GM12875 (cell line): ENCODE results near the gene FBXL7.

Source experiments
- H3K4me3 ChIP-seq: one replicate; pipeline ENCODE4 v1.5.1; 2011; ENCODE audit warnings: low read depth, low read length, control low read depth
- TF ChIP-seq, protein P1 (sequence below): IDR thresholded peaks from 2 replicates; pipeline ENCODE4 v1.5.1; 2011; ENCODE audit warnings: low read depth, mild to moderate bottlenecking, control low read depth, inconsistent platforms, low read length, moderate library complexity, borderline replicate concordance; ENCODE audit not compliant: insufficient read depth

FBXL7 gene

DNA sequence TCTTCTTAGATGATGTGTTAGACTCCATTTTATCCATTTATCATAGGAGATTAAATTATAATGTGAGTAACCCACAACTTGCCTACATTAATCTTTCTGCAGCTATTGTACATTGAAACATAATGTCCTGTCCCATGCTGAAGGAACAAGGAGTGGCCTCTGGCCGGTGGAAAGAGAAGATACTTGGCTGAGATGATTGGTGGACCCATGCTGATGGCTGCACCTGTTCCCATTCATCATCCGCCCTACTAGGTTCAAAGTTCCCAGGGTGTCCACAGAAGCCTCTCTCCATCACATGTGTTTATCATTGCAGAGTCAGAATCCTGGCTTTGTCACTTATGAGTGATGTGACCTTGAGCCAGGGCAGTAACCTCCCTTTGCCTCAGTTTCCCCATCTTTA is 24.7 kb downstream of the FBXL7 start:
- H3K4me3 ChIP-seq, result no peak overlapping the region
- TF ChIP-seq, protein P1, sequence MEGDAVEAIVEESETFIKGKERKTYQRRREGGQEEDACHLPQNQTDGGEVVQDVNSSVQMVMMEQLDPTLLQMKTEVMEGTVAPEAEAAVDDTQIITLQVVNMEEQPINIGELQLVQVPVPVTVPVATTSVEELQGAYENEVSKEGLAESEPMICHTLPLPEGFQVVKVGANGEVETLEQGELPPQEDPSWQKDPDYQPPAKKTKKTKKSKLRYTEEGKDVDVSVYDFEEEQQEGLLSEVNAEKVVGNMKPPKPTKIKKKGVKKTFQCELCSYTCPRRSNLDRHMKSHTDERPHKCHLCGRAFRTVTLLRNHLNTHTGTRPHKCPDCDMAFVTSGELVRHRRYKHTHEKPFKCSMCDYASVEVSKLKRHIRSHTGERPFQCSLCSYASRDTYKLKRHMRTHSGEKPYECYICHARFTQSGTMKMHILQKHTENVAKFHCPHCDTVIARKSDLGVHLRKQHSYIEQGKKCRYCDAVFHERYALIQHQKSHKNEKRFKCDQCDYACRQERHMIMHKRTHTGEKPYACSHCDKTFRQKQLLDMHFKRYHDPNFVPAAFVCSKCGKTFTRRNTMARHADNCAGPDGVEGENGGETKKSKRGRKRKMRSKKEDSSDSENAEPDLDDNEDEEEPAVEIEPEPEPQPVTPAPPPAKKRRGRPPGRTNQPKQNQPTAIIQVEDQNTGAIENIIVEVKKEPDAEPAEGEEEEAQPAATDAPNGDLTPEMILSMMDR, result no peak

DNA sequence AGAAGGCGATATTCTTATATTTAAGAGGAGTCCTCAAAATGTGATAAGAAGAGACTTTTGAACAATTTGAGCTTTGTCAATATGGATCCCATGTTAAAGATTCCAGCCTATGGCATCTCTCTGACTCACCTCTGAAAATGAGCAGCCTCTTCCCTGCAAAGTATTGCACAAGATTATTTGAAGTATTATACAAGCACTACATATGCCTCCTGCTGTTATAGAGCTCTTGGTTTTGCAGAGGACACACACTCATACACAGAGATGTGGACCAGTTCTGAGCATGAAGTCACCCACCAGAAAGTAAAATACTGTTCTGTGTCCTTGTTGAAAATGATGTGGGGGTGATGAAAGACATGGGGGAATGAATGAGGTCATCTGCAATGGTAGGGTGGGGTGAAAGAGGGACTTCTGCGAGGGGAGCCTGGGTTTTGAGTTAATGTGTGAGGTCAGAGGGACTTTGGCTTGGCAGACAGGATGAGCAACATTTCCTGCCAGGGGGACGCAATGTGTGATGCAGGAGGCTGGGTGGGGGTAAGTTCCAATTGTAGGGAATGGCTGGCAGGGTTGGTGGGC is 25.8 kb downstream of the FBXL7 start:
- TF ChIP-seq, protein P1, result no peak
- H3K4me3 ChIP-seq, result no peak overlapping the region

DNA sequence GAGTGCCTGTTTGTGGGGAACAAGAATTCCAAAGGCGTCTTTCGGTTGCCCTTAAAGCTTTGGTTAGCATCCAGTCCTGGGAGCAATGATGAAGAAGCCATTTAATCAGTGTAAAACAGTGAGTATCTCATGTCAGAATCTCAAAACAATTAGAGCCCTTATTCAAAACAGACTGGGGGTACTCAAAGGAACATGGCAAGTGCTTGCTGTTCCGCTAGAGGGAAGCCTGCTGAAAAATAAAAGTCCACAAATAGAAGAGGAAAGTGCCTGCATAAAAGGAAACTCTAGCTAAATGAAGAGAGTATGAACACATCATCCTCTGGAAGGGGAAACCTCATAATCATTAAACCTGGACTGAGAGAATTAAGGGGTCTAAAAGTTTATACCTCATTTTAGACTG is 26.4 kb downstream of the FBXL7 start:
- no peak overlapping the region for H3K4me3 ChIP-seq
- TF ChIP-seq, protein P1, result no peak

DNA sequence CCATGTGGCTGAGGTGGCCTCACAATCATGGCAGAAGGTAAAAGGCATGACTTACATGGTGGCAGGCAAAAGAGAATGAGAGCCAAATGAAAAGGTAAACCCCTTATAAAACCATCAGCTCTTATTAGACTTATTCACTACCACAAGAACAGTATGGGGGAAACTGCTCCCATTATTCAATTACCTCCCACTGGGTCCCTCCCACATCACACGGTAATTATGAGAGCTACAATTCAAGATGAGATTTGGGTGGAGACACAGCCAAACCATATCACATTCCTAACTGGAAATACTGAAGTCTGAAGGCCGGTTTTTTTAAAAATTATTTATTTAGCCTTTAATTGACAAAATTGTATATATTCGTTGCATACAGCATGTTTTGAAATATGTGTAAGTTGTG is 28.5 kb downstream of the FBXL7 start:
- H3K4me3 ChIP-seq, result no peak overlapping the region
- TF ChIP-seq, protein P1, result no peak

DNA sequence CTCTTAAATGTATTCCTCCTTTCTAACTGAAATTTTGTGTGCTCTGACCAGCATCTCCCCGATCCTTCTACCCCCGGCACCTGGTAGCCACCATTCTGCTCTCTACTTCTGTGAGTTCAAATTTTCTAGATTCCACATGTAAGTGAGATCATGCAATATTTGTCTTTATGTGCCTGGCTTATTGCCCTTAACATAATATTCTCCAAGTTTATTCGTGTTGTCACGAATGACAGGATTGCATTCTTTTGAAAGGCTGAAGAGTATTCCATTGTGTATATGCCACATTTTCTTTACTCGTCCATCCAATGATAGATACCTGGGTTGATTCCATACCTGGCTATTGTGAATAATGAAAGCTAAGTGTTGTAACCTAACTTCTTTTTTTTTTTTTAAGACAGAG is 29.0 kb downstream of the FBXL7 start:
- H3K4me3 ChIP-seq, result no peak overlapping the region
- TF ChIP-seq, protein P1, result no peak

DNA sequence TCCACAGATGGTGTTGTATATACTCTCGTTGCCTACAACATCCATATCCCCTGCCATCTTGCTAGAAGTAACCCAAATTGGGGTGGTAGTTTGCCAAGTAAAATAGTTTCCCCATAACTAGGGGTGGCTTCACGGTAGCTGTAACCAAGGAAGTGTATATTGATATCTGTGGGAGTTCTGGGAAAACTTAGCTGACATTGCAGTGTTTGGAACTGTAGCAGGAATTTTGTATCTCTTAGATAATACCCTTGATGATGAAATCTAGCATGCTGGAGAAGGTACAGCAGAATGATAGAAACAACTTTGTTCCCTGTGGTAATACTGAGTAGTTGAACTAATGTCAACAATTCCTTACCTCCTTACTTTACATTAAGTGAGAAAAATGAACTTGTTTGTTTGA is 29.8 kb downstream of the FBXL7 start:
- TF ChIP-seq, protein P1, result no peak
- H3K4me3 ChIP-seq, result no peak overlapping the region

DNA sequence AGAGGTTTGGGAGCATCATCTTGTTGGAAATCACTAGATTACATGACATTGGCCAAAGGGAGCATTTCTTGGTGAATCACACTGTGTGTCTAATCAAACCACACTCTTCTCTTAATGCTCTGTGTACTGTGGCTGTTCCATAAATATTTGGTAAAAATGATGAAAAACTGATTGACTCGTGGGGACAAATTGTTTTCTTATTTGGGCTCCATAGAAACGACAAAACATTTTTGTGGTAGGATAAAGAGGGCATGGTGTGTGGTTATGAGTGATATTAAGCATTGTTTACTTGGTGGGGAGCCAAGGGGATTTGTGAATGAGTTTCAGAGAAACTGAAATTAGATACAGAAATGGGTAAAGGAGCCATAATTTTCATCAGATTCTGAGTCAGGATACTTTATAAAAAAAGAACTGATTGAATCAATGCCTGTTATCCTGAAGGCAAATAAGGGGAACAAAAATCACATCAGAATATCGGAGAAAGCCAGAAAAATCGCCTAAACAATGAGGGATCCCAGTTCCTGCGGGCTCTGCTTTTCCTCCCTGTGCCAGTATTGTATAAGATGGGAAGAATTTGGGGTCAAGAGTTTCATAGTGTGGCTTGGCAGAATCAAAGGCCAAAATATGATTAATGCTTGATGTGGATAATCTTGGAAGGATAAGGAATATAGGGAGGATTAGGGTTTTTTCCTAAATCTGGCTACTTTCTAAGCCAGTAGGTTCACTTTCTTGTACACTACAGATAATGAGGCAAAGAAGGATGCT is 33.3 kb downstream of the FBXL7 start:
- H3K4me3 ChIP-seq, result no peak overlapping the region
- TF ChIP-seq, protein P1, result no peak
